GM12878 (cell line): ENCODE results near the gene CCDC106. TPM values are rescaled to one million over a fixed set of nuclear protein-coding genes. Genes with fewer than 3 reads are reported as not detected.

Source experiments
- BACH1 ChIP-seq: fragments of 450-650 bp; IDR thresholded peaks from 2 replicates; pipeline ENCODE4 v1.6.1; 2017; ENCODE audit warnings: mild to moderate bottlenecking, borderline replicate concordance
- BCL11A ChIP-seq: IDR thresholded peaks from 2 replicates; pipeline ENCODE4 v1.6.1; 2011; ENCODE audit warnings: low read depth, low read length
- BHLHE40 ChIP-seq, 2 experiments: fragments of 450-650 bp in 1 of 2; IDR thresholded peaks; 2 replicates each; pipeline ENCODE4 v1.6.1; 2011 to 2017; ENCODE audit warnings: low read depth in 2 of 2, borderline replicate concordance in 1 of 2, improper control_type of control experiment in 1 of 2, low read length in 1 of 2, mild to moderate bottlenecking in 1 of 2
- CBX3 ChIP-seq: fragments of 200-600 bp; sonication (generic); IDR thresholded peaks from 2 replicates; pipeline ENCODE4 v1.6.1; 2016; ENCODE audit warnings: low read depth, borderline replicate concordance
- CHD1 ChIP-seq: IDR thresholded peaks from 2 replicates; pipeline ENCODE4 v1.6.1; 2012; ENCODE audit warnings: low read depth, low read length, improper control_type of control experiment
- CREB1 ChIP-seq: IDR thresholded peaks from 2 replicates; pipeline ENCODE4 v1.6.1; 2012; ENCODE audit warnings: low read depth, mild to moderate bottlenecking, inconsistent platforms
- ELK1 ChIP-seq: IDR thresholded peaks from 2 replicates; pipeline ENCODE4 v1.6.1; 2012; ENCODE audit warnings: low read depth, low read length, improper control_type of control experiment
- ETV6 ChIP-seq, 2 experiments: fragments of 450-650 bp in 1 of 2; IDR thresholded peaks in 1 of 2; conservative IDR thresholded peaks in 1 of 2; 2 replicates each; pipeline ENCODE4 v1.6.1; 2014; ENCODE audit warnings: antibody characterized with exemption in 1 of 2, borderline replicate concordance in 1 of 2, low read depth in 1 of 2, mild to moderate bottlenecking in 1 of 2, moderate library complexity in 1 of 2
- FOXK2 ChIP-seq: fragments of 450-650 bp; IDR thresholded peaks from 2 replicates; pipeline ENCODE4 v1.6.1; 2017; ENCODE audit warnings: mild to moderate bottlenecking, moderate library complexity
- FOXM1 ChIP-seq: IDR thresholded peaks from 2 replicates; pipeline ENCODE4 v1.6.1; 2012; ENCODE audit warnings: low read depth, mild to moderate bottlenecking, inconsistent platforms, low read length, moderate library complexity
- KDM1A ChIP-seq: fragments of 200-600 bp; sonication (generic); IDR thresholded peaks from 2 replicates; pipeline ENCODE4 v1.6.1; 2016; ENCODE audit warnings: borderline replicate concordance
- KLF5 ChIP-seq: fragments of 450-650 bp; IDR thresholded peaks from 2 replicates; pipeline ENCODE4 v1.6.1; 2014; ENCODE audit warnings: mild to moderate bottlenecking; ENCODE audit not compliant: partially characterized antibody
- PAX8 ChIP-seq: fragments of 450-650 bp; IDR thresholded peaks from 2 replicates; pipeline ENCODE4 v1.6.1; 2017; ENCODE audit warnings: mild to moderate bottlenecking, moderate library complexity
- RAD21 ChIP-seq: IDR thresholded peaks from 2 replicates; pipeline ENCODE4 v1.6.1; 2011; ENCODE audit warnings: mild to moderate bottlenecking, low read depth, low read length, moderate library complexity; ENCODE audit not compliant: insufficient read depth
- RAD51 ChIP-seq: fragments of 450-650 bp; IDR thresholded peaks from 2 replicates; pipeline ENCODE4 v1.6.1; 2016; ENCODE audit warnings: moderate library complexity, mild to moderate bottlenecking, inconsistent platforms
- TARDBP ChIP-seq: IDR thresholded peaks from 2 replicates; pipeline ENCODE4 v1.6.1; 2016; ENCODE audit warnings: borderline replicate concordance
- TCF3 ChIP-seq: IDR thresholded peaks from 2 replicates; pipeline ENCODE4 v1.6.1; 2012; ENCODE audit warnings: low read depth, mild to moderate bottlenecking, low read length, borderline replicate concordance; ENCODE audit not compliant: insufficient read depth
- ZBTB40 ChIP-seq: fragments of 450-650 bp; IDR thresholded peaks from 2 replicates; pipeline ENCODE4 v1.6.1; 2016; ENCODE audit warnings: mild to moderate bottlenecking, moderate library complexity, borderline replicate concordance
- polyA plus RNA-seq, 11 experiments: library from polyadenylated mRNA; depleted of rRNA in 4 of 11; unstranded in 6 of 11; stranded (reverse) in 5 of 11; fragments of >200 nt; fragmentation: Nextera tagmentation in 4 of 11; fragmentation: Illumina TruSeq in 1 of 11; extraction: Ambion mirVana in 4 of 11; extraction: Trizol in 1 of 11; gene quantifications; 1 replicate in 1 of 11; 2 replicates in 10 of 11; pipeline versions ENCODE4 v1.2.1 to v1.2.3, GENCODE V29; 2011 to 2016; ENCODE audit warnings: inconsistent platforms in 2 of 11, missing spikeins in 2 of 11, low read depth in 1 of 11
- total RNA-seq, 4 experiments: library from RNA; depleted of rRNA in 3 of 4; stranded (reverse); fragments of >200 nt in 3 of 4; fragmentation: Illumina TruSeq in 1 of 4; extraction: Trizol in 1 of 4; gene quantifications; 2 replicates each; pipeline versions ENCODE4 v1.2.1 to v1.2.3, GENCODE V29; 2013 to 2021
- TF ChIP-seq, protein P1 (sequence below): fragments of 450-650 bp; IDR thresholded peaks from 2 replicates; pipeline ENCODE4 v1.6.1; 2017; ENCODE audit warnings: antibody characterized with exemption, mild to moderate bottlenecking, moderate library complexity
- TF ChIP-seq, protein P2 (sequence below): IDR thresholded peaks from 2 replicates; pipeline ENCODE4 v1.6.1; 2011; ENCODE audit warnings: borderline replicate concordance, low read depth, mild to moderate bottlenecking, moderate library complexity, low read length; ENCODE audit not compliant: insufficient read depth, poor library complexity, severe bottlenecking

Gene CCDC106
- total and polyA plus RNA-seq, 10 of the 15 experiments (the other 5 are each of a cell fraction or from before 2014, with no cell fraction given) = 0.04 to 35.9 (median 19.8) TPM

GRCh38 chr19:55678121-55678671, 30.2 kb downstream of the CCDC106 start (continued):
- TF ChIP-seq, protein P1, sequence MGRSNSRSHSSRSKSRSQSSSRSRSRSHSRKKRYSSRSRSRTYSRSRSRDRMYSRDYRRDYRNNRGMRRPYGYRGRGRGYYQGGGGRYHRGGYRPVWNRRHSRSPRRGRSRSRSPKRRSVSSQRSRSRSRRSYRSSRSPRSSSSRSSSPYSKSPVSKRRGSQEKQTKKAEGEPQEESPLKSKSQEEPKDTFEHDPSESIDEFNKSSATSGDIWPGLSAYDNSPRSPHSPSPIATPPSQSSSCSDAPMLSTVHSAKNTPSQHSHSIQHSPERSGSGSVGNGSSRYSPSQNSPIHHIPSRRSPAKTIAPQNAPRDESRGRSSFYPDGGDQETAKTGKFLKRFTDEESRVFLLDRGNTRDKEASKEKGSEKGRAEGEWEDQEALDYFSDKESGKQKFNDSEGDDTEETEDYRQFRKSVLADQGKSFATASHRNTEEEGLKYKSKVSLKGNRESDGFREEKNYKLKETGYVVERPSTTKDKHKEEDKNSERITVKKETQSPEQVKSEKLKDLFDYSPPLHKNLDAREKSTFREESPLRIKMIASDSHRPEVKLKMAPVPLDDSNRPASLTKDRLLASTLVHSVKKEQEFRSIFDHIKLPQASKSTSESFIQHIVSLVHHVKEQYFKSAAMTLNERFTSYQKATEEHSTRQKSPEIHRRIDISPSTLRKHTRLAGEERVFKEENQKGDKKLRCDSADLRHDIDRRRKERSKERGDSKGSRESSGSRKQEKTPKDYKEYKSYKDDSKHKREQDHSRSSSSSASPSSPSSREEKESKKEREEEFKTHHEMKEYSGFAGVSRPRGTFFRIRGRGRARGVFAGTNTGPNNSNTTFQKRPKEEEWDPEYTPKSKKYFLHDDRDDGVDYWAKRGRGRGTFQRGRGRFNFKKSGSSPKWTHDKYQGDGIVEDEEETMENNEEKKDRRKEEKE = no peak
- no peak for TF ChIP-seq CHD1
- TF ChIP-seq CREB1 = no peak; the same call in 1 of the 2 replicates
- no peak for TF ChIP-seq RAD51
- TF ChIP-seq BACH1 = peak; percentile 66; the same call in 1 of the 2 replicates
- TF ChIP-seq FOXK2 = peak; percentile 73
- TF ChIP-seq PAX8 = no peak
- TF ChIP-seq RAD21 = peak; percentile 39
- no peak for TF ChIP-seq CBX3
- peak in 1 of 2 experiments; percentile 87; a peak in 1 of 4 replicates for TF ChIP-seq ETV6 (conservative IDR thresholded peaks at IDR 0.05 in 1 of 2, IDR thresholded peaks at IDR 0.05 in 1 of 2; ENCODE audit: borderline replicate concordance in 1 of 2, low read depth in 1 of 2)
- TF ChIP-seq, protein P2, sequence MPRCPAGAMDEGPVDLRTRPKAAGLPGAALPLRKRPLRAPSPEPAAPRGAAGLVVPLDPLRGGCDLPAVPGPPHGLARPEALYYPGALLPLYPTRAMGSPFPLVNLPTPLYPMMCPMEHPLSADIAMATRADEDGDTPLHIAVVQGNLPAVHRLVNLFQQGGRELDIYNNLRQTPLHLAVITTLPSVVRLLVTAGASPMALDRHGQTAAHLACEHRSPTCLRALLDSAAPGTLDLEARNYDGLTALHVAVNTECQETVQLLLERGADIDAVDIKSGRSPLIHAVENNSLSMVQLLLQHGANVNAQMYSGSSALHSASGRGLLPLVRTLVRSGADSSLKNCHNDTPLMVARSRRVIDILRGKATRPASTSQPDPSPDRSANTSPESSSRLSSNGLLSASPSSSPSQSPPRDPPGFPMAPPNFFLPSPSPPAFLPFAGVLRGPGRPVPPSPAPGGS = peak; percentile 30
- no peak for TF ChIP-seq ELK1
- TF ChIP-seq KLF5 = peak; percentile 82
- TF ChIP-seq TARDBP = no peak; the same call in 1 of the 2 replicates
- no peak for TF ChIP-seq TCF3
- TF ChIP-seq BCL11A = no peak; the same call in 1 of the 2 replicates
- TF ChIP-seq BHLHE40 (IDR thresholded peaks at IDR 0.05; ENCODE audit: borderline replicate concordance in 1 of 2, low read depth in 2 of 2, low read length in 1 of 2) = 0 out of 4 replicates have a peak, but pooled peaks of 1 of the 2 experiments have one; percentile 16
- no peak for TF ChIP-seq ZBTB40
- no peak for TF ChIP-seq KDM1A
- TF ChIP-seq FOXM1 = peak; percentile 73; the same call in 1 of the 2 replicates
